IPS-15b (cell line): ENCODE results near the gene MEF2B.
"Not testable (repeated sequence)": the region's sequence is repeated elsewhere in the genome, so short reads cannot be mapped to it uniquely, and the experiment has no call there.

Experiments used
- H3K27me3 ChIP-seq: one replicate; pipeline ENCODE4 v1.6.1; 2013; ENCODE audit warnings: low read length; ENCODE audit not compliant: control insufficient read depth, insufficient read depth
- H3K36me3 ChIP-seq: one replicate; pipeline ENCODE4 v1.6.1; 2013; ENCODE audit warnings: low read length; ENCODE audit not compliant: control insufficient read depth, insufficient read depth
- H3K4me1 ChIP-seq: one replicate; pipeline ENCODE4 v1.6.1; 2013; ENCODE audit warnings: mild to moderate bottlenecking, low read length; ENCODE audit not compliant: control insufficient read depth, insufficient read depth
- H3K4me3 ChIP-seq: one replicate; pipeline ENCODE4 v1.5.1; 2013; ENCODE audit warnings: low read depth, low read length
- H3K9ac ChIP-seq: one replicate; pipeline ENCODE4 v1.6.1; 2013; ENCODE audit warnings: low read depth, mild to moderate bottlenecking, low read length
- H3K9me3 ChIP-seq: one replicate; pipeline ENCODE4 v1.6.1; 2013; ENCODE audit warnings: mild to moderate bottlenecking, low read length; ENCODE audit not compliant: control insufficient read depth, insufficient read depth

The MEF2B gene

GRCh38 chr19:19113040-19113626 is 56.9 kb downstream of the MEF2B start:
- Histone ChIP-seq H3K4me1 (peaks cover 2% of the 10 kb centered on the region), H3K27me3 (no peaks in the 10 kb centered on the region), H3K36me3 (no peaks in the 10 kb centered on the region), H3K4me3 (no peak overlapping the region), H3K9me3 (no peaks in the 10 kb centered on the region), H3K9ac (no peak overlapping the region)

DNA sequence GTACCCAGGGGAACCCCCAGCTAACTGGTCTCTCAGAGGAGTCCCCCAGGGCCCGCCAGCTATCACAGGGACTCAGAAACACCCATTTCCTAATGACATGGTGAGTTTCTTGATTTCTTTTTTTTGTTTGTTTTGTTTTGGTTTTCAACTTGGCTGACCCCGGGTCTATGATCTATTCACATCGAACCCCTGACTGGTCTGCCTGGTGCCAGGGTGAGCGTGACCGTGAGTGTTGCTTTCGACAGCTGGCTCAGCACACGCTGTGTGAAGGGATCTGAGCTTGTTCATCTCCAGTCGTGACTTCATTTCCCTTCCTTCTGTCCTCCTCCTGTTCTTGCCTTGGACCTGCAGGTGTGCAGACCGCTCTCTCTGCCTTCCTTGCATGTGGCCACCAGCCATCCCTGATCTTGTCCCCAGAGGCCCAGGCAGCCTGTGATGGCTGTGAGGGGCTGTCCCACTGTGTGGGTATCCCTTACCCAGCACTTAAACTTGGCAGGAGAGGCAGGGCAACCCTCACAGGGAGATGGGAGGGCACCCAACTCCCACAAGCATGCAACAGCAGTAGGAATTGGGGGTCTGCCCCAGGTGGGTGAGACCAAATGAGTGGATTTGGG is 58.0 kb downstream of the MEF2B start:
- H3K9ac ChIP-seq = no peak overlapping the region
- H3K36me3 ChIP-seq = no peaks in the 10 kb centered on the region
- no peak overlapping the region for H3K4me3 ChIP-seq
- peaks cover 5% of the 10 kb centered on the region for H3K4me1 ChIP-seq
- no peaks in the 10 kb centered on the region for H3K27me3 ChIP-seq
- no peaks in the 10 kb centered on the region for H3K9me3 ChIP-seq

DNA sequence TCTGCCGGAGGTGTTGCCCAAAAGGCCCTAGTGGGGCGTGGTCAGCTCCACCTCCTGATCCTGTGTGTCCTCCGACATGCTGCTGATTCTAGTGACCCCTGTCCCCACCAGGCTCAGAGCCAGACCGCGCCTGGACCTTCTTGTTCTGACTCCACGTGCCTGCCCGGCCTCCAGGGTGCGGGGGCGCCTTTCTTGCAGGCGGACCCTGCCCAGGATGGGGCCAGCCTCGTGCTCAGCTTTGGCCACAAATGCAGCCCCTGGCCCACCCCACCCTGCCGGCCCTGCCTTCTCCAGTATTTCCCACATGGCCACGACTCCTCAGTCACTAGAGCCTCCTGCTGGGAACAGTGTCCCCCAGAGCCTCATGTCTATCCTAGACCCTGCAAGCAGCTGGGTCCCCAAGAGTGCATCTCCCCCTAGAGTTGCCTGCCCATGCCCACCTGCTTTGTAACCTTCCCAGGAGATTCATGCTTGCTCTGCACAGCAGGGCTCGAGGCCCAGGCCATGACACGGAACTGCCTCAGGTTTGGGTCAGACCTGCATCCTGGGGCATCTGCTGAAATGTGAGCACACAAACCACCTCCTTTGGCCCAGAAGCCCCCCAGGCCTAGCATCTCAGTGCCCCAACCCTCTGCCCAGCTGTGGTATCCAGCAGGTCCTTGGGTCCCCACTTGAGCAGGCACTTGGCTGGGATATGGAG is 58.8 kb downstream of the MEF2B start:
- H3K27me3 ChIP-seq = no peaks in the 10 kb centered on the region
- no peaks in the 10 kb centered on the region for H3K9me3 ChIP-seq
- no peaks in the 10 kb centered on the region for H3K36me3 ChIP-seq
- peak overlapping the region; percentile 81 for H3K9ac ChIP-seq
- H3K4me1 ChIP-seq = peaks cover 5% of the 10 kb centered on the region
- H3K4me3 ChIP-seq = peak overlapping the region; percentile 58

GRCh38 chr19:19110410-19111135 is 59.5 kb downstream of the MEF2B start:
- no peaks in the 10 kb centered on the region for H3K36me3 ChIP-seq
- peak overlapping the region; percentile 58 for H3K4me3 ChIP-seq
- peak overlapping the region; percentile 81 for H3K9ac ChIP-seq
- H3K27me3 ChIP-seq = no peaks in the 10 kb centered on the region
- peaks cover 5% of the 10 kb centered on the region for H3K4me1 ChIP-seq
- H3K9me3 ChIP-seq = no peaks in the 10 kb centered on the region

GRCh38 chr19:19109601-19110000 is 60.5 kb downstream of the MEF2B start:
- Histone ChIP-seq H3K4me1 (peaks cover 9% of the 10 kb centered on the region), H3K9ac (no peak overlapping the region), H3K4me3 (no peak overlapping the region), H3K36me3 (no peaks in the 10 kb centered on the region), H3K27me3 (no peaks in the 10 kb centered on the region), H3K9me3 (no peaks in the 10 kb centered on the region)

DNA sequence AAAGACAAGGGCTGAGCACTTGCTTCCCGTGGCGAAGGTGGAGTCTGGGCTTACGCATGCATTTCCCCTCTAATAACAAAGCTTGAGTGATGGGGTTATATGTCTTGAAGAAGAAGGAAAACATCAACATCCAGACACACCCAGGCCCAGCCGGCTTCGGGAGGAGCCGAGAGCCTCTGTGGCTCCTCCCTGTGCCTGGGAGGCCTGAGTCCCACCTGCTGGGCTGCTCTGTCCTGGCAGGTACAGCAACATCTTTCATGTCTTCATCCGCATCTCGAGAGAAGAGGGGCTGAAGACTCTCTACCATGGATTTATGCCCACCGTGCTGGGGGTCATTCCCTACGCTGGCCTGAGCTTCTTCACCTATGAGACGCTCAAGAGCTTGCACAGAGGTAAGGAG is 62.4 kb downstream of the MEF2B start:
- Histone ChIP-seq H3K4me3 (no peak overlapping the region), H3K9me3 (no peaks in the 10 kb centered on the region), H3K9ac (no peak overlapping the region), H3K27me3 (no peaks in the 10 kb centered on the region), H3K4me1 (peaks cover 7% of the 10 kb centered on the region), H3K36me3 (no peaks in the 10 kb centered on the region)

DNA sequence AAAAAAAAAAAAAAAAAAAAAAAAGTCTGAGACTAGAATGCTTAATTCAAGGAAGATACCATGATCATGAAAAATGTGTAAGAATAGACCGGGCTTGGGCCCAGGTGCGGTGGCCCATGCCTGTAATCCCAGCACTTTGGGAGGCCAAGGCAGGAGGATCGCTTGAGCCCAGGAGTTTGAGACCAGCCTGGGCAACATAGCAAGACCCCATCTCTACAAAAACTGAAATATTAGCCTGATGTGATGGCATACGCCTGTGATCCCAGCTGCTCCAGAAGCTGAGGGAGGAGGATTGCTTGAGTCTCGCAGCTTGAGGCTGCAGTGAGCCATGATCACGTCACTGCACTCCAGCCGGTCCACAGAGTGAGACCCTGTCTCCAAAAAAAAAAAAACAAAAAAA is 63.1 kb downstream of the MEF2B start:
- not testable (repeated sequence) for H3K4me1 ChIP-seq, H3K9me3 ChIP-seq, H3K9ac ChIP-seq, H3K27me3 ChIP-seq, H3K4me3 ChIP-seq, H3K36me3 ChIP-seq

DNA sequence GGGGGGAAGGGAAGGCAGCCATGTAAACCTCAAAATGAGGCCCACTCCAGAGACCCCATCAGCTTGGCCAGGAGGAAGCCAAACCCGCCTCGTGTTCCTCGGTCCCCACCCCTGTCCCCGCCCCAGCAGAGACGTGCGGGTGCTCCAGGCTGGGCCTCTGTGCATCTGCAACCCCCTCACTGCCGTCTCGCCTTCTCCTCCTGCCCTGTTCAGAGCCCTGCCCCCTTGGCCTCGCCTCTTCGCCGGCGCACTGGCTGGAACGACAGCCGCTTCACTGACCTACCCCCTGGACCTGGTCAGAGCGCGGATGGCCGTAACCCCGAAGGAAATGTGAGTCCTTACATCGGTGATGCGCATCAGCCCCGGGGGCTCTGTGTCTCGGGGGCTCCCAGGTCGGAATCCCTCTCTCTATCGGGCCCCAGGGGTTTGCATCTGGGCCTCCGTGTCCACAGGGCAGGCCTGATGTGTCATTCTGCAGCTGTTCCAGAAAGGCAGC is 64.0 kb downstream of the MEF2B start:
- Histone ChIP-seq H3K9me3 (no peaks in the 10 kb centered on the region), H3K27me3 (no peaks in the 10 kb centered on the region), H3K4me1 (peaks cover 7% of the 10 kb centered on the region), H3K9ac (peak overlapping the region; percentile 26), H3K36me3 (no peaks in the 10 kb centered on the region), H3K4me3 (peak overlapping the region; percentile 38)

- Histone ChIP-seq H3K27me3 (no peaks in the 10 kb centered on the region), H3K9ac (peak overlapping the region; percentile 66), H3K4me1 (peaks cover 7% of the 10 kb centered on the region), H3K4me3 (peak overlapping the region; percentile 80), H3K9me3 (no peaks in the 10 kb centered on the region), H3K36me3 (no peaks in the 10 kb centered on the region)
Observed at GRCh38 chr19:19105365-19106055, 64.6 kb downstream of the MEF2B start.

DNA sequence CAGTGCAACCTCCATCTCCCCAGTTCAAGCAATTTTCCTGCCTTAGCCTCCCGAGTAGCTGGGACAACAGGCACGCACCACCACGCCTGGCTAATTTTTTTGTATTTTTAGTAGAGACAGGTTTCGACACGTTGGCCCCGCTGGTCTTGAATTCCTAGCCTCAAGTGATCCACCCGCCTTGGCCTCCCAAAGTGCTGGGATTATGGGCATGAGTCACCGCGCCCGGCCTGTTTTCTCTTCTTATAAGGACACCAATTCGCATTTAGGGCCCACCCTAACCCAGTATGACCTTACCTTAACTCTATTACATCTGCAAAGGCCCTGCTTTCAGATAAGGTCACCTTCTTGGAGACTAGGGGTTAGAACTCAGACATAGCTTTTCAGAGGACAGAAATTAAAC is 66.9 kb downstream of the MEF2B start:
- no peaks in the 10 kb centered on the region for H3K36me3 ChIP-seq
- no peak overlapping the region for H3K4me3 ChIP-seq
- H3K9me3 ChIP-seq = no peaks in the 10 kb centered on the region
- no peaks in the 10 kb centered on the region for H3K27me3 ChIP-seq
- H3K4me1 ChIP-seq = peaks cover 7% of the 10 kb centered on the region
- H3K9ac ChIP-seq = no peak overlapping the region

GRCh38 chr19:19102566-19102965 is 67.5 kb downstream of the MEF2B start:
- H3K36me3 ChIP-seq, H3K9me3 ChIP-seq: not testable (repeated sequence)

More at GRCh38 chr19:19102566-19102965, 67.5 kb downstream of the MEF2B start:
- not testable (repeated sequence) for H3K27me3 ChIP-seq, H3K4me1 ChIP-seq, H3K4me3 ChIP-seq, H3K9ac ChIP-seq
